HEK293T (cell line): ENCODE results near the gene GRPEL2.

ENCODE experiments used
- ARNT ChIP-seq: fragments of 450-650 bp; IDR thresholded peaks from 2 replicates; pipeline ENCODE4 v1.6.1; 2017; ENCODE audit warnings: mild to moderate bottlenecking
- BHLHE40 ChIP-seq: fragments of 450-650 bp; IDR thresholded peaks from 2 replicates; pipeline ENCODE4 v1.6.1; 2016; ENCODE audit warnings: mild to moderate bottlenecking, moderate library complexity, borderline replicate concordance
- ELF4 ChIP-seq: fragments of 450-650 bp; IDR thresholded peaks from 2 replicates; pipeline ENCODE4 v1.6.1; 2017; ENCODE audit warnings: antibody characterized with exemption
- FOXA1 ChIP-seq: fragments of 450-650 bp; IDR thresholded peaks from 2 replicates; pipeline ENCODE4 v1.6.1; 2016; ENCODE audit warnings: mild to moderate bottlenecking
- FOXK2 ChIP-seq: fragments of 450-650 bp; IDR thresholded peaks from 2 replicates; pipeline ENCODE4 v1.6.1; 2016; ENCODE audit warnings: mild to moderate bottlenecking
- FOXM1 ChIP-seq: fragments of 450-650 bp; IDR thresholded peaks from 2 replicates; pipeline ENCODE4 v1.6.1; 2017; ENCODE audit warnings: mild to moderate bottlenecking, borderline replicate concordance
- HDGF ChIP-seq: fragments of 450-650 bp; IDR thresholded peaks from 2 replicates; pipeline ENCODE4 v1.6.1; 2017; ENCODE audit warnings: antibody characterized with exemption, borderline replicate concordance
- NFRKB ChIP-seq: fragments of 450-650 bp; IDR thresholded peaks from 2 replicates; pipeline ENCODE4 v1.6.1; 2016; ENCODE audit warnings: mild to moderate bottlenecking, moderate library complexity
- PKNOX1 ChIP-seq: fragments of 450-650 bp; IDR thresholded peaks from 2 replicates; pipeline ENCODE4 v1.6.1; 2016
- SP1 ChIP-seq: fragments of 450-650 bp; IDR thresholded peaks from 2 replicates; pipeline ENCODE4 v1.6.1; 2017
- SUZ12 ChIP-seq: fragments of 450-650 bp; IDR thresholded peaks from 2 replicates; pipeline ENCODE4 v1.6.1; 2016; ENCODE audit warnings: mild to moderate bottlenecking
- TARDBP ChIP-seq: fragments of 450-650 bp; IDR thresholded peaks from 2 replicates; pipeline ENCODE4 v1.6.1; 2016
- ZNF384 ChIP-seq: fragments of 450-650 bp; IDR thresholded peaks from 2 replicates; pipeline ENCODE4 v1.6.1; 2016

GRCh38 chr5:149400304-149400703 lies 55.0 kb downstream of the GRPEL2 start:
- no peak for TF ChIP-seq NFRKB
- TF ChIP-seq BHLHE40 = no peak
- TF ChIP-seq SUZ12 = no peak
- TF ChIP-seq PKNOX1 = no peak
- TF ChIP-seq FOXA1 = no peak
- TF ChIP-seq ELF4 = no peak
- no peak for TF ChIP-seq SP1
- no peak for TF ChIP-seq ZNF384
- TF ChIP-seq FOXM1 = no peak
- TF ChIP-seq FOXK2 = no peak
- no peak for TF ChIP-seq TARDBP
- TF ChIP-seq ARNT = no peak
- no peak for TF ChIP-seq HDGF
